Neural progenitor cell (in vitro differentiated cells): Measurements from ENCODE around the gene CD79A. TPM values are rescaled to one million over a fixed set of nuclear protein-coding genes. Genes with fewer than 3 reads are reported as not detected.
A peak's percentile ranks its signal among the peaks of the same experiment; 100 is the strongest.

Experiments
- DNase-seq: peaks from one replicate; pipeline ENCODE4 v3.0.0-alpha.2; 2016; ENCODE audit warnings: low spot score
- H2AFZ ChIP-seq: fragments of 200-600 bp; sonication (generic); replicated peaks from 2 replicates; pipeline ENCODE4 v1.6.1; 2016; ENCODE audit warnings: antibody characterized with exemption
- H3F3A ChIP-seq: fragments of 200-600 bp; sonication (generic); 2 replicates; pipeline ENCODE4 v1.6.1; 2016; ENCODE audit warnings: antibody characterized with exemption, low read depth
- H3K27ac ChIP-seq: fragments of 200-600 bp; sonication (generic); 2 replicates; pipeline ENCODE4 v1.5.1; 2016; ENCODE audit warnings: mild to moderate bottlenecking
- H3K27me3 ChIP-seq: fragments of 200-600 bp; sonication (generic); 2 replicates; pipeline ENCODE4 v1.6.1; 2016; ENCODE audit warnings: mild to moderate bottlenecking, moderate library complexity
- H3K36me3 ChIP-seq: fragments of 200-600 bp; sonication (generic); 2 replicates; pipeline ENCODE4 v1.5.1; 2016
- H3K4me1 ChIP-seq: fragments of 200-600 bp; sonication (generic); 2 replicates; pipeline ENCODE4 v1.6.1; 2016; ENCODE audit warnings: mixed run types
- H3K4me2 ChIP-seq: fragments of 200-600 bp; sonication (generic); 2 replicates; pipeline ENCODE4 v1.6.1; 2016
- H3K4me3 ChIP-seq: fragments of 200-600 bp; sonication (generic); 2 replicates; pipeline ENCODE4 v1.5.1; 2016
- H3K79me2 ChIP-seq: fragments of 200-600 bp; sonication (generic); 2 replicates; pipeline ENCODE4 v1.6.1; 2016; ENCODE audit warnings: low read depth
- H3K9ac ChIP-seq: fragments of 200-600 bp; sonication (generic); 2 replicates; pipeline ENCODE4 v1.6.1; 2016
- H3K9me3 ChIP-seq: fragments of 200-600 bp; sonication (generic); 2 replicates; pipeline ENCODE4 v1.5.1; 2016; ENCODE audit warnings: low read depth
- H4K20me1 ChIP-seq: fragments of 200-600 bp; sonication (generic); 2 replicates; pipeline ENCODE4 v1.6.1; 2016; ENCODE audit warnings: low read depth
- H3K27ac Mint-ChIP-seq: 3 replicates; pipeline ENCODE4 v1.8.0; 2021; ENCODE audit warnings: mixed read lengths
- H3K27me3 Mint-ChIP-seq: 2 replicates; pipeline ENCODE4 v1.8.0; 2022; ENCODE audit warnings: low read depth, mild to moderate bottlenecking, inconsistent platforms, moderate library complexity, mixed read lengths; ENCODE audit not compliant: insufficient read depth
- H3K36me3 Mint-ChIP-seq: 3 replicates; pipeline ENCODE4 v1.8.0; 2021; ENCODE audit warnings: mixed read lengths
- H3K4me1 Mint-ChIP-seq: 3 replicates; pipeline ENCODE4 v1.8.0; 2021; ENCODE audit warnings: mixed read lengths
- H3K4me3 Mint-ChIP-seq: 3 replicates; pipeline ENCODE4 v1.8.0; 2021; ENCODE audit warnings: mild to moderate bottlenecking, moderate library complexity, mixed read lengths
- H3K9me3 Mint-ChIP-seq: 3 replicates; pipeline ENCODE4 v1.8.0; 2020; ENCODE audit warnings: mixed read lengths
- CTCF ChIP-seq: fragments of 200-600 bp; sonication (generic); IDR thresholded peaks from 2 replicates; pipeline ENCODE4 v1.5.1; 2017; ENCODE audit warnings: antibody characterized with exemption, mild to moderate bottlenecking
- EZH2 ChIP-seq: fragments of 200-600 bp; sonication (generic); IDR thresholded peaks from 2 replicates; pipeline ENCODE4 v1.6.1; 2017; ENCODE audit warnings: antibody characterized with exemption, mild to moderate bottlenecking, moderate library complexity
- EZH2phosphoT487 ChIP-seq: fragments of 200-600 bp; sonication (generic); IDR thresholded peaks from 2 replicates; pipeline ENCODE4 v1.6.1; 2017; ENCODE audit warnings: antibody characterized with exemption
- total RNA-seq: library from RNA; depleted of rRNA; stranded (reverse); fragments of >200 nt; gene quantifications from 2 replicates; pipeline ENCODE4 v1.2.3, GENCODE V29; 2015; ENCODE audit warnings: low replicate concordance

Gene CD79A
- total RNA-seq, 1 donor from 2014 or later: 0.11 TPM

DNA sequence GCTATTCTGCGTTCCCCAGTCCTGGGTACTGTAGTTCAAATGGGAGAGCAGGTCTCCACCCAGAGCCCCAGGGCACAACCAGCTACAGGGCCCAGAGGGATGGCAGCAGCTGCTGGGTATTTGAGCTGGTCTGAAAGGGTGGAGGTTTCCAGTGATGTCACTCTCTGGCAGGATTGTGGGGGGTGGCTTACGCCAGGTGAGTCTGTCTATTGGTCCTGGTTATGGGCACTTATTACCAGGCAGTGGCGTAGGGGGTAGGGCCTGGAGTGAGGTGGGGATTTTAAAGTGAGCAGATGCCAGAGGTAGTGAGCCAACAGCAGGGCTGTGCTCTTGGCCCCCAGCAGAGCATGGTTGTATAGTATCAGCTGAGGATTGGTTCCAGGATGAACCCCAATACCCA is 10.8 kb upstream of the CD79A start:
- Mint-ChIP-seq H3K36me3 (peaks cover 39% of the 10 kb centered on the region), H3K9me3 (no peaks in the 10 kb centered on the region), H3K4me1 (peaks cover 18% of the 10 kb centered on the region), H3K4me3 (no peak overlapping the region), H3K27me3 (peaks cover 4% of the 10 kb centered on the region), H3K27ac (no peak overlapping the region)
- Histone ChIP-seq H3K4me1 (peaks cover 18% of the 10 kb centered on the region), H3K9ac (no peak overlapping the region), H3K79me2 (peaks cover 74% of the 10 kb centered on the region), H3F3A (peaks cover 81% of the 10 kb centered on the region), H3K4me2 (no peak overlapping the region), H2AFZ (no peak overlapping the region), H3K27me3 (no peaks in the 10 kb centered on the region), H3K27ac (no peak overlapping the region), H3K36me3 (peaks cover 17% of the 10 kb centered on the region), H3K9me3 (no peaks in the 10 kb centered on the region), H3K4me3 (no peak overlapping the region), H4K20me1 (peaks cover 96% of the 10 kb centered on the region)
- TF ChIP-seq EZH2phosphoT487 (no peak), CTCF (no peak), EZH2 (no peak)
- DNase-seq: no peak

DNA sequence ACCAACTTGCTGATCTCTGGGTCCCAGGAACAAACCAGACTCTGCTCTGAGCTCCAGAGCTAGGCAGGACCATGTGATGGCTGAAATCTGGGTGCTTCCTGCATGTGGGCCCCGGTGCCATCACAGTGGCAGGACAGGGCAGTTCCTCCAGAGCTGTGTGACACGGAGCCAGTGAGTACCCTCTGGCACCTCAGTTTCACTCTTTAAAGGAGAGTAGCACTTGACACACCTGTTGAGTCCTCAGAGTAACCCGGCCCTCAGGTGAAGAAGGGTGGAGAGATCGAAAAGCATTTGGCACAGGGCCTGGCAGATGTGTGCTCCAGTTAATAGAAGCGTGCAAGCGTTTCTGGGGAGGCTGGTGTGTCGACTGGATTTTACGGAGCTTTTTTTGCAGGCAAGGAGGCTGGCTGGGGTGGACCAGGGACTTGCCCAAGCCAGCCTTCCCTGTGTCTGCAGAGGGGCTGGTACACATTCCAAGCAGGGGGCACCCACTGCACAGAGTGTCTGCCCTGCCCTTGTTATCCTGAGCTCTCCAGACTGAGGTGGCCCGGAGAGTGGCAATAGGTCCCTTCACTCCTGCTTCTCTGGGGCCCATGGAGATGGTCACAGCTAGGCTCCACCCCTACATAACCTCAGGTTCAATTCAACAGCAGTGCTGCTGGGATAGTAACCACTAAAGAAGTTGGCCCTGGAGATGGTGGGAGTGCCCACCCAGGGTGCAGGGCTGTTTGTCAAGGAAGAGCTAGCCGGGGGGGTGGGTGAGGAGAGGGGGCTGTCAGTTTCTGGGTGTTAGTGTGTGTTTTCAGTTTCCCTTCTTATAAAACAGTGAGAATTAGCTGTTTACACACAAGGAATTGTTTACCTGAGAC is 8.7 kb upstream of the CD79A start:
- Histone ChIP-seq H3K9ac (no peak overlapping the region), H3K27me3 (no peaks in the 10 kb centered on the region), H2AFZ (no peak overlapping the region), H3K36me3 (peaks cover 5% of the 10 kb centered on the region), H3K9me3 (no peaks in the 10 kb centered on the region), H3K27ac (peak overlapping the region; percentile 67), H3K4me1 (no peaks in the 10 kb centered on the region), H3K79me2 (peaks cover 53% of the 10 kb centered on the region), H3K4me3 (no peak overlapping the region), H3K4me2 (no peak overlapping the region), H4K20me1 (peaks cover 96% of the 10 kb centered on the region), H3F3A (peaks cover 83% of the 10 kb centered on the region)
- H3K27ac Mint-ChIP-seq: no peak overlapping the region
- H3K27me3 Mint-ChIP-seq: peaks cover 4% of the 10 kb centered on the region
- no peak overlapping the region for H3K4me3 Mint-ChIP-seq
- H3K4me1 Mint-ChIP-seq: peaks cover 4% of the 10 kb centered on the region
- H3K9me3 Mint-ChIP-seq: no peaks in the 10 kb centered on the region
- no peak for DNase-seq
- peaks cover 25% of the 10 kb centered on the region for H3K36me3 Mint-ChIP-seq
- no peak for TF ChIP-seq CTCF

DNA sequence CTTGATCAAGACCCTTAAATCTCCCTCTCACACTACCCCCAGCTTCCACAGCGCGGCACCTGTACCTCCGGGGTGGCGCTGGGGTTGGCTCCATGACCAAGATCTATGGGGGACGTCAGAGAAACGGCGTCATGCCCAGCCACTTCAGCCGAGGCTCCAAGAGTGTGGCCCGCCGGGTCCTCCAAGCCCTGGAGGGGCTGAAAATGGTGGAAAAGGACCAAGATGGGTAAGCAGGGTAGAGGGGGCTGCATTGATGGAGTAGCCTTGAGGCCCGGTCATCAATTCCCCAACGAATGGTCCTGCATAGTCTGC is 8.1 kb upstream of the CD79A start:
- no peak for TF ChIP-seq EZH2
- no peak for TF ChIP-seq EZH2phosphoT487
- TF ChIP-seq CTCF: no peak
- Mint-ChIP-seq H3K27me3 (peaks cover 3% of the 10 kb centered on the region), H3K4me3 (no peak overlapping the region), H3K9me3 (no peaks in the 10 kb centered on the region), H3K27ac (no peak overlapping the region), H3K36me3 (peaks cover 21% of the 10 kb centered on the region), H3K4me1 (peaks cover 3% of the 10 kb centered on the region)
- Histone ChIP-seq H3K9me3 (no peaks in the 10 kb centered on the region), H3K27ac (peak overlapping the region; percentile 67), H3K27me3 (no peaks in the 10 kb centered on the region), H3K4me1 (no peaks in the 10 kb centered on the region), H2AFZ (no peak overlapping the region), H4K20me1 (peaks cover 93% of the 10 kb centered on the region), H3F3A (peaks cover 82% of the 10 kb centered on the region), H3K4me3 (no peak overlapping the region), H3K9ac (no peak overlapping the region), H3K36me3 (peaks cover 5% of the 10 kb centered on the region), H3K4me2 (no peak overlapping the region), H3K79me2 (peaks cover 48% of the 10 kb centered on the region)
- no peak for DNase-seq
